Endothelial cell (in vitro differentiated cells): Measurements from ENCODE around the gene PSG4. TPM values are rescaled to one million over a fixed set of nuclear protein-coding genes. Genes with fewer than 3 reads are reported as not detected.
A peak's percentile ranks its signal among the peaks of the same experiment; 100 is the strongest.
"Not testable (repeated sequence)": the region's sequence is repeated elsewhere in the genome, so short reads cannot be mapped to it uniquely, and the experiment has no call there.

Experiments used
- DNase-seq: peaks from one replicate; pipeline ENCODE4 v3.0.0; 2021; ENCODE audit warnings: low spot score
- H3K27ac Mint-ChIP-seq: one replicate; pipeline ENCODE4 v1.8.0; 2021; ENCODE audit warnings: mixed read lengths, inconsistent platforms; ENCODE audit not compliant: unreplicated experiment
- H3K27me3 Mint-ChIP-seq: one replicate; pipeline ENCODE4 v1.8.0; 2021; ENCODE audit warnings: mild to moderate bottlenecking, moderate library complexity, mixed read lengths, inconsistent platforms; ENCODE audit not compliant: unreplicated experiment
- H3K36me3 Mint-ChIP-seq: one replicate; pipeline ENCODE4 v1.8.0; 2021; ENCODE audit warnings: mild to moderate bottlenecking, low read depth, mixed read lengths, inconsistent platforms; ENCODE audit not compliant: unreplicated experiment
- H3K4me1 Mint-ChIP-seq: one replicate; pipeline ENCODE4 v1.8.0; 2021; ENCODE audit warnings: mild to moderate bottlenecking, mixed read lengths, inconsistent platforms; ENCODE audit not compliant: unreplicated experiment
- H3K4me3 Mint-ChIP-seq: one replicate; pipeline ENCODE4 v1.8.0; 2021; ENCODE audit warnings: mild to moderate bottlenecking, mixed read lengths, inconsistent platforms; ENCODE audit not compliant: unreplicated experiment
- H3K9me3 Mint-ChIP-seq: one replicate; pipeline ENCODE4 v1.8.0; 2021; ENCODE audit warnings: mixed read lengths, inconsistent platforms; ENCODE audit not compliant: unreplicated experiment
- total RNA-seq: library from RNA; stranded (reverse); fragmentation: NEBNext Ultra II Directional; extraction: Animal tissue kit (Norgen Biotek cat#: 25700); gene quantifications from one replicate; pipeline ENCODE4 v1.2.1, GENCODE V29; 2021; ENCODE audit not compliant: unreplicated experiment
- TF ChIP-seq, protein P1 (sequence below): fragments of 200-600 bp; sonication (generic); IDR thresholded peaks from one replicate; pipeline ENCODE4 v1.5.0; 2021; ENCODE audit warnings: antibody characterized with exemption; ENCODE audit not compliant: unreplicated experiment

PSG4 gene
- total RNA-seq, 1 donor from 2014 or later, result not detected

- H3K4me1 Mint-ChIP-seq, H3K27ac Mint-ChIP-seq, H3K36me3 Mint-ChIP-seq, H3K9me3 Mint-ChIP-seq, H3K27me3 Mint-ChIP-seq, DNase-seq, H3K4me3 Mint-ChIP-seq: not testable (repeated sequence)
Observed at GRCh38 chr19:43192381-43193155, 12.9 kb downstream of the PSG4 start.

DNA sequence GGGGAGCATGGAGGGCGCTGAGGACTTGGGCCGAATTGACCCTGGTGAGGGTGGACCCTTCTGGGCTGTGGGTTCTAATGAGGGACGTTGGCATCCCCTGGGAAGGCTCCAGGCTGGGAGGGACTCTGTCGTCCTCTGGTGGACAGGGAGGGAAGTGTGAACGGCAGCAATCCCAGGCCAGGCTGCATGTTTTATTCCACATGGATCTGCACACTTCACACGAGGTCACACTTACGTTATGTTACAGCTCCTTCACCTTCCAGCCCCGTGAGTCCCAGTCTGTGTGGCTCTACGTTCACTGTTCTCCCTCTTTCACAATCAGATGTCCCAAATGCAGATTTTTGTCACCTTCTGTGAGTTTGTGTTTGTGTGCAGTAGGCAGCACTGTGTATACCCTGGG lies 17.3 kb downstream of the PSG4 start:
- not testable (repeated sequence) for H3K4me1 Mint-ChIP-seq, H3K36me3 Mint-ChIP-seq, H3K9me3 Mint-ChIP-seq, H3K27ac Mint-ChIP-seq, H3K27me3 Mint-ChIP-seq, H3K4me3 Mint-ChIP-seq
- peak; percentile 9 for DNase-seq
- TF ChIP-seq, protein P1, sequence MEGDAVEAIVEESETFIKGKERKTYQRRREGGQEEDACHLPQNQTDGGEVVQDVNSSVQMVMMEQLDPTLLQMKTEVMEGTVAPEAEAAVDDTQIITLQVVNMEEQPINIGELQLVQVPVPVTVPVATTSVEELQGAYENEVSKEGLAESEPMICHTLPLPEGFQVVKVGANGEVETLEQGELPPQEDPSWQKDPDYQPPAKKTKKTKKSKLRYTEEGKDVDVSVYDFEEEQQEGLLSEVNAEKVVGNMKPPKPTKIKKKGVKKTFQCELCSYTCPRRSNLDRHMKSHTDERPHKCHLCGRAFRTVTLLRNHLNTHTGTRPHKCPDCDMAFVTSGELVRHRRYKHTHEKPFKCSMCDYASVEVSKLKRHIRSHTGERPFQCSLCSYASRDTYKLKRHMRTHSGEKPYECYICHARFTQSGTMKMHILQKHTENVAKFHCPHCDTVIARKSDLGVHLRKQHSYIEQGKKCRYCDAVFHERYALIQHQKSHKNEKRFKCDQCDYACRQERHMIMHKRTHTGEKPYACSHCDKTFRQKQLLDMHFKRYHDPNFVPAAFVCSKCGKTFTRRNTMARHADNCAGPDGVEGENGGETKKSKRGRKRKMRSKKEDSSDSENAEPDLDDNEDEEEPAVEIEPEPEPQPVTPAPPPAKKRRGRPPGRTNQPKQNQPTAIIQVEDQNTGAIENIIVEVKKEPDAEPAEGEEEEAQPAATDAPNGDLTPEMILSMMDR, result peak; percentile 36

GRCh38 chr19:43186311-43186935 lies 19.0 kb downstream of the PSG4 start, which contains the start of gene PSG5:
PSG5 (minus strand) TSS chr19:43186536; CDS start chr19:43186405, 131 bp downstream.
- H3K27me3 Mint-ChIP-seq, H3K36me3 Mint-ChIP-seq, H3K27ac Mint-ChIP-seq, H3K4me1 Mint-ChIP-seq, H3K4me3 Mint-ChIP-seq, DNase-seq, H3K9me3 Mint-ChIP-seq: not testable (repeated sequence)

DNA sequence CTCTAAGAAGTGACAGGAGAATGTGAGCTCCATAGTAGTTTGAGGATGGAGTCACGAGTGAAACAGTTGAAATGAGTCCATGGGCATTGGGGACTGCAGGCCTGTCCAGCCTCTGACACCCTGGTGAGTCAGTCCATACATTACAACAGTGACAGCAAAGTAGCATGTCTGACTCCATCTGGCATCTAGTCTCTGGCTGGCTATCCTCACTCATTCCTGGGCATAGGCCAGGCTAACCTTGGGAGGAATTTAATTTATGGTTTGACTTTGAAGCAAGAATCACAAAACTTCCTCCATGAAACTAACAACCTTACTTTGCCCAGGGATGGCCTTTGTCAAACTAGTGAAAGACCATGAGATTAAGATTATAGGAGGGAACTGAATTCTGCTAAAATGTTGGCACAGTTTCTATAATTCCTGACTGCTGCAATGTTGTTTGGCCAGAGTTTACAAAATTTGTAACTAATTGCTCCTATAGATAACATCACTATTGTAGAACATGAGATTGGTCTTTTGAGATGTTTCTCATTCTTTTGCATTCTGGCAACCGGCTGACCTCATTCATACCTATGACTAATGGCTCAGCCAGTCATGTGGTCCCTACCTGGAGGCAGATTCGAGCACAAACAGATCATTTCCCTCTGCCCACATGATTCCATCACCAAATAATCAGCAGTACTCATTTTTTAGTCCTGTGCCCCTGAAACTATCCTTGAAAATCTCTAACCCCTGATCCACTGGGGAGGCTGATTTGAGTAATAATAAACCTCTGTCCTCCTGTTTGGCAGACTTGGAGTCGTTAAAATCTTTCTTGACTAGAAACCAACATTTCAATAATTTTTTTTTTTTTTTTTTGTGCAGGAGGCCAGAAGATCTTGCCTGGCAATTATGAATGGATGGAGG lies 23.3 kb downstream of the PSG4 start:
- H3K4me1 Mint-ChIP-seq, DNase-seq, H3K9me3 Mint-ChIP-seq, H3K27me3 Mint-ChIP-seq, H3K4me3 Mint-ChIP-seq, H3K36me3 Mint-ChIP-seq, H3K27ac Mint-ChIP-seq: not testable (repeated sequence)

DNA sequence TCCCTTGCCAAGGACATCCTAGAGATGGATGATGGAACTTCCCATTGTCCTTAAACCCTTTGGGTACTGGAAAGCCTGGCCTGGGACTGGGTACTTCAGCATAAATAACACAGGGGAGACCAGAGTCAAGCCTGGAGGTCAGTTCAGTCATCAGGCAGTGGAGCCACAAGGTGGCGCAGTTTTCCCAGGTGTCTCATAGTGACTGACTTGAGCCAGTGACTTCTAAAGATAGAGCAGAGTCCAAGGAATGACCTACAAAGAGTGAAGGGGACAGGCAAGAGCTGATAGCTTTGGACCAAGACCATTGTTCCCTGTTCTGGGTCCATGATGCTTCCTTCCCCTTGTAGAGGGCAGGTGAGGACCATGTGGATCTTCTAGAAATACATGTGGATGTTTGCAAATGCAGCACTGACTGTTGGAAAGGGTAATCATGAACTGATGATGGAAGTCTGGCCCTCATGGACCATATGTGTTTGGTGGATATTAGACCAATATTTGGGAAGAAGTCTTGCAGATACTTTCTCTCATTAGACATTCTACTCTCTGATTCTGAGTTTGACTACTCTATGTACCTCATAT lies 25.8 kb downstream of the PSG4 start:
- TF ChIP-seq, protein P1, result peak; percentile 31
- not testable (repeated sequence) for H3K4me1 Mint-ChIP-seq, H3K27ac Mint-ChIP-seq, H3K36me3 Mint-ChIP-seq, H3K9me3 Mint-ChIP-seq, H3K4me3 Mint-ChIP-seq, H3K27me3 Mint-ChIP-seq
- peak; percentile 35 for DNase-seq

- not testable (repeated sequence) for H3K4me1 Mint-ChIP-seq, H3K36me3 Mint-ChIP-seq, H3K27me3 Mint-ChIP-seq, H3K4me3 Mint-ChIP-seq, H3K9me3 Mint-ChIP-seq, DNase-seq, H3K27ac Mint-ChIP-seq
Observed at GRCh38 chr19:43178577-43178976, 26.9 kb downstream of the PSG4 start.

DNA sequence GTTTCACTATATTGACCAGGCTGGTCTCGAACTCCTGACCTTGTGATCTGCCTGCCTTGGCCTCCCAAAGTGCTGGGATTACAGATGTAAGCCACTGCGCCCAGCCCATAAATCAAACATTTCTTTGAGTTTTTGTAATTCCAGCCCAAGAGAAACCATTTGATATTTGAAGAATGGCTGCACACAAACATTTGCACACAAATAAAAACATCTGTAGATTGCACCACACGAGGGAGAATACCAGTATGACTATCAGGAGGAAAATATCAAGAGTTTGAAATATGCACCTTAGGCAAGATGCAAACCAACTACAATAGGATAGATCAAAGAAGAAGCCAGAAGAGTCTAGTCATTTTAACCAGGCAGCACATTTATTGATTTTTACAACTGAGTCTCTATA lies 39.5 kb downstream of the PSG4 start:
- not testable (repeated sequence) for H3K27ac Mint-ChIP-seq, H3K4me3 Mint-ChIP-seq, H3K9me3 Mint-ChIP-seq, H3K27me3 Mint-ChIP-seq, H3K4me1 Mint-ChIP-seq, H3K36me3 Mint-ChIP-seq, DNase-seq

DNA sequence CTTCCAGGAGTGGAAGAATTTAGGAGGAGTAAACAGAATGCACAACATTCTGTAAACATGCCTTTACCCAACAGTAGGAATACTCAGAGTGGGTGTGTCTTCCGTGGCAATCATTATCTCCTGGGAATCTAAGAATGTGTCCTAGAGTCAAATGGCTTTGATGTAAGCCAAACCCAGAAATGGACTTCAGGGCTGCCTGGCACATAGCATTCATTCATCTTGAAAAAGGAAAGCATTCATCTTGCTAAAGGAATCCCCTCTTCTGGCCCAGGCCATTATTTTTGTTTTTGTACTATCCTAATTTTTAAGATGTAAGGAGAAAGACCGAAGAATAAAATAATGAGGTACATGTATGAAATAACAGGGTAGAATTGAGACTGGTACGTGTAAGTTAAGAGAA lies 42.3 kb downstream of the PSG4 start:
- not testable (repeated sequence) for H3K9me3 Mint-ChIP-seq, H3K27ac Mint-ChIP-seq, H3K36me3 Mint-ChIP-seq, H3K27me3 Mint-ChIP-seq, H3K4me3 Mint-ChIP-seq, H3K4me1 Mint-ChIP-seq, DNase-seq

GRCh38 chr19:43162261-43162660 lies 43.2 kb downstream of the PSG4 start:
- DNase-seq, result not testable (repeated sequence)

More at GRCh38 chr19:43162261-43162660, 43.2 kb downstream of the PSG4 start:
- not testable (repeated sequence) for H3K4me1 Mint-ChIP-seq, H3K27me3 Mint-ChIP-seq, H3K27ac Mint-ChIP-seq, H3K4me3 Mint-ChIP-seq, H3K36me3 Mint-ChIP-seq, H3K9me3 Mint-ChIP-seq
